Astrocyte of the cerebellum (primary cell): ENCODE results near the gene PARD3B.

ENCODE experiments used
- DNase-seq: peaks from one replicate; pipeline ENCODE4 v3.0.0-alpha.2; 2011; ENCODE audit warnings: low read depth
- H3K4me3 ChIP-seq: 2 replicates; pipeline ENCODE4 v1.5.1; 2011; ENCODE audit warnings: mild to moderate bottlenecking, low read depth, low read length, moderate library complexity
- CTCF ChIP-seq: IDR thresholded peaks from 2 replicates; pipeline ENCODE4 v1.5.1; 2012; ENCODE audit warnings: low read length, low read depth, moderate library complexity, mild to moderate bottlenecking; ENCODE audit errors: missing control alignments
- in situ Hi-C: cut with HindIII; loops from 2 replicates; pipeline ENCODE4 v1.10.0; 2017; ENCODE audit warnings: low sequenced_read_pairs

Gene PARD3B

GRCh38 chr2:205119136-205119535, 573.9 kb downstream of the PARD3B start:
- in situ Hi-C loops = no loop called here
- TF ChIP-seq CTCF = no peak
- H3K4me3 ChIP-seq = no peak overlapping the region
- DNase-seq = no peak

- no peak overlapping the region for H3K4me3 ChIP-seq
- DNase-seq = no peak
- in situ Hi-C loops = no loop called here
- TF ChIP-seq CTCF = no peak
Observed at GRCh38 chr2:205128726-205129125, 583.5 kb downstream of the PARD3B start.

- no peak overlapping the region for H3K4me3 ChIP-seq
- DNase-seq = no peak
- no peak for TF ChIP-seq CTCF
- in situ Hi-C loops = no loop called here
Observed at GRCh38 chr2:205129531-205129930, 584.3 kb downstream of the PARD3B start.

- DNase-seq = peak; percentile 32
- in situ Hi-C loops = no loop called here
- TF ChIP-seq CTCF = no peak
- no peak overlapping the region for H3K4me3 ChIP-seq
Observed at GRCh38 chr2:205130111-205130829, 585.0 kb downstream of the PARD3B start.

GRCh38 chr2:205133544-205133943, 588.3 kb downstream of the PARD3B start:
- no peak for TF ChIP-seq CTCF
- H3K4me3 ChIP-seq = no peak overlapping the region
- no peak for DNase-seq
- in situ Hi-C loops = no loop called here

GRCh38 chr2:205138735-205139134, 593.5 kb downstream of the PARD3B start:
- TF ChIP-seq CTCF = no peak
- H3K4me3 ChIP-seq = no peak overlapping the region
- in situ Hi-C loops = no loop called here
- no peak for DNase-seq
